Ishikawa (cell line): ENCODE data around the gene TFAP2D.
A peak's percentile ranks its signal among the peaks of the same experiment; 100 is the strongest.

Experiments
- CEBPB ChIP-seq: IDR thresholded peaks from 2 replicates; pipeline ENCODE4 v1.6.1; 2012
- CREB1 ChIP-seq: IDR thresholded peaks from 2 replicates; pipeline ENCODE4 v1.6.1; 2012; ENCODE audit warnings: low read depth
- EGR1 ChIP-seq: IDR thresholded peaks from 2 replicates; pipeline ENCODE4 v1.6.1; 2012
- EP300 ChIP-seq: IDR thresholded peaks from 2 replicates; pipeline ENCODE4 v1.6.1; 2012; ENCODE audit warnings: borderline replicate concordance
- FOXM1 ChIP-seq: IDR thresholded peaks from 2 replicates; pipeline ENCODE4 v1.6.1; 2012; ENCODE audit warnings: low read depth, borderline replicate concordance
- MAX ChIP-seq: IDR thresholded peaks from 2 replicates; pipeline ENCODE4 v1.6.1; 2012
- NFIC ChIP-seq: IDR thresholded peaks from 2 replicates; pipeline ENCODE4 v1.6.1; 2012
- RAD21 ChIP-seq: IDR thresholded peaks from 2 replicates; pipeline ENCODE4 v1.6.1; 2012; ENCODE audit warnings: low read depth
- REST ChIP-seq: IDR thresholded peaks from 2 replicates; pipeline ENCODE4 v1.6.1; 2012; ENCODE audit warnings: low read depth, mild to moderate bottlenecking
- TAF1 ChIP-seq: IDR thresholded peaks from 2 replicates; pipeline ENCODE4 v1.6.1; 2012; ENCODE audit warnings: low read depth, mild to moderate bottlenecking
- TCF12 ChIP-seq: IDR thresholded peaks from 2 replicates; pipeline ENCODE4 v1.6.1; 2012; ENCODE audit warnings: low read depth
- TEAD4 ChIP-seq: IDR thresholded peaks from 2 replicates; pipeline ENCODE4 v1.6.1; 2012
- USF1 ChIP-seq: IDR thresholded peaks from 2 replicates; pipeline ENCODE4 v1.6.1; 2012
- YY1 ChIP-seq: IDR thresholded peaks from 2 replicates; pipeline ENCODE4 v1.6.1; 2012; ENCODE audit warnings: low read depth
- ZBTB7A ChIP-seq: IDR thresholded peaks from 2 replicates; pipeline ENCODE4 v1.6.1; 2012; ENCODE audit warnings: low read depth

Gene TFAP2D

GRCh38 chr6:50720623-50721022 lies 7.3 kb downstream of the TFAP2D start:
- TF ChIP-seq REST (peak; percentile 80), FOXM1 (no peak)

GRCh38 chr6:50721978-50722377 lies 8.7 kb downstream of the TFAP2D start:
- TF ChIP-seq MAX (no peak), EGR1 (no peak), RAD21 (no peak), TAF1 (no peak), CREB1 (no peak), CEBPB (no peak), EP300 (no peak), YY1 (no peak), REST (no peak), FOXM1 (no peak), ZBTB7A (no peak), TCF12 (no peak), USF1 (no peak), TEAD4 (no peak), NFIC (no peak)

- TF ChIP-seq YY1 (no peak), EGR1 (no peak), ZBTB7A (no peak), RAD21 (no peak), USF1 (no peak), REST (no peak), FOXM1 (no peak), TCF12 (no peak), MAX (no peak), TAF1 (no peak), EP300 (no peak), TEAD4 (no peak), NFIC (no peak), CEBPB (no peak), CREB1 (no peak)
Measured at GRCh38 chr6:50722829-50723554, 9.7 kb downstream of the TFAP2D start.

- no peak for TF ChIP-seq FOXM1
- TF ChIP-seq TEAD4: no peak
- TF ChIP-seq YY1: no peak
- TF ChIP-seq REST: no peak
- TF ChIP-seq USF1: no peak
Measured at GRCh38 chr6:50724381-50725124, 11.2 kb downstream of the TFAP2D start.
